ENCODE results near the gene TMF1.

TMF1 gene

GRCh38 chr3:68997887-68998286 lies 54.2 kb downstream of the TMF1 start:
- no peak for DNase-seq (ENCODE audit: extremely low read depth, low read depth)
- no peak overlapping the region for H3K4me3 ChIP-seq (replicated peaks; ENCODE audit: low read depth, low read length)
- TF ChIP-seq CTCF (IDR thresholded peaks at IDR 0.05; ENCODE audit: low read depth, low read length, missing control alignments): no peak

GRCh38 chr3:68996356-68996995 lies 55.7 kb downstream of the TMF1 start:
- DNase-seq (ENCODE audit: extremely low read depth, low read depth): no peak
- no peak overlapping the region for H3K4me3 ChIP-seq (replicated peaks; ENCODE audit: low read depth, low read length)
- TF ChIP-seq CTCF (IDR thresholded peaks at IDR 0.05; ENCODE audit: low read depth, low read length, missing control alignments): no peak

GRCh38 chr3:68988740-68989139 lies 63.4 kb downstream of the TMF1 start:
- TF ChIP-seq CTCF (IDR thresholded peaks at IDR 0.05; ENCODE audit: low read depth, low read length, missing control alignments): no peak
- DNase-seq (ENCODE audit: extremely low read depth, low read depth): no peak
- H3K4me3 ChIP-seq (replicated peaks; ENCODE audit: low read depth, low read length): no peak overlapping the region

- TF ChIP-seq CTCF (IDR thresholded peaks at IDR 0.05; ENCODE audit: low read depth, low read length, missing control alignments): no peak
- no peak for DNase-seq (ENCODE audit: extremely low read depth, low read depth)
Measured at GRCh38 chr3:68987322-68987721, 64.8 kb downstream of the TMF1 start.

GRCh38 chr3:68986496-68987208 lies 65.5 kb downstream of the TMF1 start:
- no peak for TF ChIP-seq CTCF (IDR thresholded peaks at IDR 0.05; ENCODE audit: low read depth, low read length, missing control alignments)
- no peak for DNase-seq (ENCODE audit: extremely low read depth, low read depth)
- no peak overlapping the region for H3K4me3 ChIP-seq (replicated peaks; ENCODE audit: low read depth, low read length)

More at GRCh38 chr3:68987322-68987721, 64.8 kb downstream of the TMF1 start:
- no peak overlapping the region for H3K4me3 ChIP-seq (replicated peaks; ENCODE audit: low read depth, low read length)

- DNase-seq (ENCODE audit: extremely low read depth, low read depth): no peak
- H3K4me3 ChIP-seq (replicated peaks; ENCODE audit: low read depth, low read length): no peak overlapping the region
- TF ChIP-seq CTCF (IDR thresholded peaks at IDR 0.05; ENCODE audit: low read depth, low read length, missing control alignments): no peak
Measured at GRCh38 chr3:68985146-68985790, 66.9 kb downstream of the TMF1 start.
